Cardiac fibroblast (primary cell): ENCODE results near the gene DNAH14.
"Not testable (repeated sequence)": the region's sequence is repeated elsewhere in the genome, so short reads cannot be mapped to it uniquely, and the experiment has no call there.

Experiments used
- DNase-seq, 2 donors: peaks; one replicate each; pipeline versions ENCODE4 v3.0.0 to v3.0.0-alpha.2; 2010; ENCODE audit warnings: low read depth in 2 of 2
- H3K4me3 ChIP-seq, 2 donors: replicated peaks in 1 of 2; 1 replicate in 1 of 2; 2 replicates in 1 of 2; pipeline ENCODE4 v1.5.1; 2011; ENCODE audit warnings: low read depth in 2 of 2, low read length in 2 of 2, mild to moderate bottlenecking in 2 of 2, moderate library complexity in 1 of 2
- TF ChIP-seq, protein P1 (sequence below): IDR thresholded peaks from one replicate; pipeline ENCODE4 v1.5.1; 2011; ENCODE audit warnings: low read depth, mild to moderate bottlenecking, low read length, inconsistent platforms

The DNAH14 gene

DNA sequence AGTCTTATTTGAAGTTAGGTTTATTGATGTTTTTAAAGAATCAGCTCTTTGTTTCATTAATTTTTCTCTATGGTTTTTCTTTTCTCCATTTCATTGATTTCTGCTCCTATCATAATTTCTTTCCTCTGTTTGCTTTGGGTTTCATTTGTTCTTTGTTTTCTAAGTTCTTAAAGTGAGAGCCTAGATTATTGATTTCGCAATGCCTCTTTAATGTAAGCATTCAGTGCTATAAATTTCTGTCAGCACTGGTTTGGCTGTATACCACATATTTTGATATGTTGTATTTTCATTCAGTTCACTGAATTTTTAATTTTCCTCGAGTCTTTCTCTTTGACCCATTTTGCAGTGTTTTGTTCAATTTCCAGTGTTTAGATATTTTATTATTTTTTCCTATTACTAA lies 68.7 kb downstream of the DNAH14 start:
- no peak overlapping the region for H3K4me3 ChIP-seq
- DNase-seq = no peak
- TF ChIP-seq, protein P1, sequence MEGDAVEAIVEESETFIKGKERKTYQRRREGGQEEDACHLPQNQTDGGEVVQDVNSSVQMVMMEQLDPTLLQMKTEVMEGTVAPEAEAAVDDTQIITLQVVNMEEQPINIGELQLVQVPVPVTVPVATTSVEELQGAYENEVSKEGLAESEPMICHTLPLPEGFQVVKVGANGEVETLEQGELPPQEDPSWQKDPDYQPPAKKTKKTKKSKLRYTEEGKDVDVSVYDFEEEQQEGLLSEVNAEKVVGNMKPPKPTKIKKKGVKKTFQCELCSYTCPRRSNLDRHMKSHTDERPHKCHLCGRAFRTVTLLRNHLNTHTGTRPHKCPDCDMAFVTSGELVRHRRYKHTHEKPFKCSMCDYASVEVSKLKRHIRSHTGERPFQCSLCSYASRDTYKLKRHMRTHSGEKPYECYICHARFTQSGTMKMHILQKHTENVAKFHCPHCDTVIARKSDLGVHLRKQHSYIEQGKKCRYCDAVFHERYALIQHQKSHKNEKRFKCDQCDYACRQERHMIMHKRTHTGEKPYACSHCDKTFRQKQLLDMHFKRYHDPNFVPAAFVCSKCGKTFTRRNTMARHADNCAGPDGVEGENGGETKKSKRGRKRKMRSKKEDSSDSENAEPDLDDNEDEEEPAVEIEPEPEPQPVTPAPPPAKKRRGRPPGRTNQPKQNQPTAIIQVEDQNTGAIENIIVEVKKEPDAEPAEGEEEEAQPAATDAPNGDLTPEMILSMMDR = no peak

DNA sequence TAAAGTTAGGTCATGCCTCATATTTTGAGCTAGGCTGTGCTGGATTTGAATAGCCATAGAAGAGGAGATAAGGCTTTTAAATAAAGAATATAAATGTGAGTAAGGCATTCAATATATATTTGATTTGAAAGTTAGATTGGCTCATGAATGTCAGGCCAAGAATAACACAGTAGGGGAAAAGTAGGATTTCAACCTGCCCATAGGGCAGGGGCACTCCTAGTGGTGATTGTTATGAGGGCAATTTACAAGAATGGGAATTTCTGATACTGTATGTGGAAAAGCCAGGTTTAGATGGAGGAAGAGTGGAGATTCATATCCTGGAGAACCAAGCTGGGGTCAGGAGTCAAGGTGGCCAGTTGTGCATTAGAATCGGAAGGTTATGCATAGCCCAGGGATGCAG lies 74.9 kb downstream of the DNAH14 start:
- no peak for DNase-seq
- no peak overlapping the region for H3K4me3 ChIP-seq
- TF ChIP-seq, protein P1 = peak; percentile 23

DNA sequence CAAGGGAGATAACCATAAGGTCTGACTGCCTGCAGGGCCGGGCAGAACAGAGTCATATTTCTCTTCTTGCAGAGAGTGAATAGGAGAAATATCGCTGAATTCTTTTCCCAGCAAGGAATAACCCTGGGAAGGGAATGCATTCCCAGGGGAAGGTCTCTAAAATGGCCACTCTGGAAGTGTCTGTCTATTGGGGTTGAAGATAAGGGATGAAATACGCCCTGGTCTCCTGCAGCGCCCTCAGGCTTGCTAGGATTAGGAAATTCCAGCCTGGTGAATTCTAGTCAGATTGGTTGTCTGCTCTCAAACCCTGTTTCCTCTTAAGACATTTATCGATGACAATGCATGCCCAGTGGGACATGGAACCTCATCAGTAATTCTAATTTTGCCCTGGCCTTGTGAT lies 76.9 kb downstream of the DNAH14 start:
- H3K4me3 ChIP-seq, DNase-seq: not testable (repeated sequence)

DNA sequence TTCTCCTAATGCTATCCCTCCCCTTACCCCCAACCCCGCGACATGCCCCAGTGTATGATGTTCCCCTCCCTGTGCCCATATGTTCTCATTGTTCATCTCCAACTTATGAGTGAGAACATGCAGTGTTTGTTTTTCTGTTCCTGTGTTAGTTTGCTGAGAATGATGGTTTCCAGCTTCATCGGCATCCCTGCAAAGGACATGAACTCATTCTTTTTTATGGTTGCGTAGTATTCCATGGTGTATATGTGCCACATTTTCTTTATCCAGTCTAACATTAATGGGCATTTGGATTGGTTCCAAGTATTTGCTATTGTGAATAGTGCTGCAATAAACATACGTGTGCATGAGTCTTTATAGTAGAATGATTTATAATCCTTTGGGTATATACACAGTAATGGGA lies 78.6 kb downstream of the DNAH14 start:
- DNase-seq, H3K4me3 ChIP-seq: not testable (repeated sequence)

DNA sequence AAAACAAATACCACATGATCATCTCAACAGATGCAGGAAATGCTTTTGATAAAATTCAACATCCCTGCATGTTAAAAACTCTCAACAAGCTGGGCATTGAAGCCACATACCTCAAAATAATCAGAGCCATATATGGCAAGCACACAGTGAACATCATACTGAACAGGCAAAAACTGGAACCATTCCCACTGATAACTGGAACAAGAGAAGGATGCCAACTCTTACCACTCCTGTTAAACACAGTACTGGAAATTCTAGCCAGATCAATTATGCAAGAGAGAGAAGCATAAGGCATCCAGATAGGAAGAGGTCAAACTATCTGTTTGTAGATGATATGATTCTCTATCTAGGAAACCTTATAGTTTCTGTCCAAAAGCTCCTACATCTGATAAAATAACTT lies 91.6 kb downstream of the DNAH14 start:
- H3K4me3 ChIP-seq = no peak overlapping the region
- TF ChIP-seq, protein P1 = no peak
- DNase-seq = no peak

DNA sequence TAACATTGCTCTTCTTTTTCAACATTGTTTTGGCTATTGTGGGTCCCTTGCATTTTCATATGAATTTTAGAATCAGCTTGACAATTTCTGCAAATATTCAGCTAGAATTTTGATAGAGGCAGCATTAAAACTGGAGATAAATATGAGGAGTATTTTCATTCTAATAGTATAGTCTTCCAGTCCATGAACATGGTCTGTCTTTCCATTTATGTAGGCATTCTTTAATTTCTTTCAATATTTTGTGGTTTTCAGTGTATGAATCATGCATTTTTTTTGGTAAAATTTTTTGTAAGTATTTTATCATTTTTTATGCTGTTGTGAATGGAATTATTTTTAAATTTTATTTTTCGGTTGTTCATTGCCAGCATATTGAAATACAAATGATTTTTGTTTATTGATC lies 97.2 kb downstream of the DNAH14 start:
- DNase-seq = no peak
- no peak overlapping the region for H3K4me3 ChIP-seq
- TF ChIP-seq, protein P1 = no peak

DNA sequence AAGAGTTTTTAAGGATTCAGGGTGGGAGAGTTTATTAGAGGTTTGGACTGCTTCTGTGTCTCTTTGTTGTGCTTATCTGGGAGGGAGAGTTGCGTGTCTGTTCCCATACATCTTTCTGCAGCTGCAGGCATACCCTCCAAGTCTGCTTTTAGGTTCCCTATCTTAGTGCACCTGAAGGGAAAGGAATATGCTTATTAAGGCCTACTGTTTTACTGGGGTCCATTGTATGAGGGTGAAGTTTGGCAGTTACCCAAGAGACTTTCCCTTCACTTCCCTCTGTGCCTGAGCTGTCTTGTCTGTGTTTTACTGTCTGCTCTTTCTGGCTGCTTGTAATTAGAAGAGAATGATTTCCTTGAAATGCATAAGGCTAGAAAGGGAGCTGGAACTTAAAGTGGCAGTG lies 107.0 kb downstream of the DNAH14 start:
- not testable (repeated sequence) for DNase-seq

DNA sequence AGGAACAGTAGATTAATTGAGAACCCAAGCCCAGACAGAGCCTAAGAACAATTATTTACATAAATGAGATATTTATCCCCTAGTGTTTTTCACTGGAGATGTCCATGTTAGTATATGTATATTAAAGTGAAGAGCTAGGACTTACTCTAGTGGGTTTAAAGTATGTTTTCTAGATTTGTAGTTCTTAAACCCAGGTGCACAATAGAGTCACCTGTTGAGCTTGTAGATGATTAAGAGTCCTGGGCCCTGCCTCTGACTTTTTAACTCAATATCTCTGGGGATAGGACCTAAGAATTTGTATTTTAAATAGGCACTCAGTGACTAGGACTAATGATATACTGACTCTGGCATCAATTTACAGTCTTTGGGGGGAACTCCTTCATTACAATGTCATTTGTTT lies 112.8 kb downstream of the DNAH14 start:
- no peak overlapping the region for H3K4me3 ChIP-seq
- TF ChIP-seq, protein P1 = no peak
- no peak for DNase-seq

More for the DNA sequence above, 107.0 kb downstream of the DNAH14 start:
- H3K4me3 ChIP-seq = not testable (repeated sequence)

DNA sequence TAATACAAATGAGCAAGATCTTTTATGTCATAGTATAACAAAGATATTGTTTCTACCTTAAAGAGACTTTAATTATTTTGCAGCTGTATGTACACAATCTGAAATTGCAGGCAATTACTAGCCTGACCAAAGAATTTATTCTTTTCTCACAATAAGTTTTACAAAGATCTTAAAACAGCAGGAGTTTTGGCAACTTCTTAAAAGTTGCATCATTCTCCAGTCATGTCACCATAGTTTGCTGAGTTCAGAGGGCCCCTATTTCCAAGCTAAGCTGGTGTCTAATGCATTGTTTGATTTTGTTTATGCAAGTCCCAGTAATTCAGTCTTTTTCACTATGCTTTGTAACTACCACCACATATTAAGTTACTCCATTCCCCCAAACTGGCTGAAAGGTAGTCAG lies 114.8 kb downstream of the DNAH14 start:
- TF ChIP-seq, protein P1 = no peak
- peak; percentile 13 to 36 for DNase-seq
- H3K4me3 ChIP-seq = no peak overlapping the region
